Stimulated activated CD4-positive, alpha-beta T cell treated with anti-CD3 and anti-CD28 coated beads, Interleukin-2, amount 100 ng/mL, for 4 hours (primary cell): ENCODE data around the gene H2BW2.
"Not testable (repeated sequence)": the region's sequence is repeated elsewhere in the genome, so short reads cannot be mapped to it uniquely, and the experiment has no call there.

ENCODE experiments used
- DNase-seq: peaks from one replicate; pipeline ENCODE4 v3.0.0-alpha.2; 2020; ENCODE audit warnings: low read depth

H2BW2 gene

GRCh38 chrX:104039689-104040505 lies at the start of gene H2BW2:
H2BW2 (plus strand) TSS chrX:104039956; CDS start chrX:104039995, 39 bp downstream.
- no peak for DNase-seq

DNA sequence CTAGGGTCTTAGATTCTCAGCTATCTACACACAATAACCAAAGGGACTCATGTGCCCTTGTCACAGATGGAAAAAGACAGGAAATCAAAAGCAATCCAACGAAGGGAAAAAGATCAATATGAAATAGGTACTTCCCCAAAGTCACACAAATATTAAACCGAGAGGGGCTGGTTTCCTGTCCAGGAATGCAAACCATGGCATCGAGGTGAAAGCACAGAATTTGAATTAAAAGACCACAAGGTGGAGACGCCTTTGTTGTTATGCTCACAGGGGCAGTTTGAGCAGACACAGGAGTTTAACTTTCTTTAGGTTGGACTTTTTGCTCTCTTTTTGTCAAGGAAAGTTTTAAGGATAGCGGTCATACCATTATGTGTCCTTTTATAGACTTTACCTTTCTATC lies 40.5 kb upstream of the H2BW2 start:
- no peak for DNase-seq

DNA sequence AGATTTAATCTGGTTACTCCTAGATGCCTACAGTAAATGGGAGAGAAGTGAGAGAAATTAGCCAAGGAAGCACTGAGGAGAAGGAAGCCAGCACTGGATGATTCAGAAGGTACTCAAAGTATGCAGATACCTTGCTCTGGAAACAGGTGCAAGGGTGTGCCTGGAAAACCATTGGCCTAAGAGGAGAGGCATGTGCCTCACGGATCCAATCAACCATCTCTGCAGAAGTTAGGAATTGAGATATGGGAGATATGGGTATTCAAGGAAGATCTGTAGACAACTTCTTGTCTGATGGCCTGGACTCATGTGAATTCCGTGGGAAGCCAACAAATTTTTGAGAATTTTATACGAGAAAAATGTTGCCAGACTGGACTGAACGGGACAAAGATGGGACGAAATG lies 30.9 kb upstream of the H2BW2 start:
- no peak for DNase-seq

- DNase-seq, result no peak
Measured at GRCh38 chrX:104013158-104013557, 26.6 kb upstream of the H2BW2 start.

GRCh38 chrX:104013606-104014005 lies 26.1 kb upstream of the H2BW2 start, which contains the start of gene H2BW1:
H2BW1 (minus strand) TSS chrX:104013708; CDS start chrX:104013576, 132 bp downstream.
- DNase-seq, result no peak

- not testable (repeated sequence) for DNase-seq
Measured at GRCh38 chrX:104015576-104015975, 24.2 kb upstream of the H2BW2 start.

GRCh38 chrX:104018126-104018525 lies 21.6 kb upstream of the H2BW2 start:
- no peak for DNase-seq

GRCh38 chrX:104041003-104041402 lies 1.2 kb downstream of the H2BW2 start:
- no peak for DNase-seq

DNA sequence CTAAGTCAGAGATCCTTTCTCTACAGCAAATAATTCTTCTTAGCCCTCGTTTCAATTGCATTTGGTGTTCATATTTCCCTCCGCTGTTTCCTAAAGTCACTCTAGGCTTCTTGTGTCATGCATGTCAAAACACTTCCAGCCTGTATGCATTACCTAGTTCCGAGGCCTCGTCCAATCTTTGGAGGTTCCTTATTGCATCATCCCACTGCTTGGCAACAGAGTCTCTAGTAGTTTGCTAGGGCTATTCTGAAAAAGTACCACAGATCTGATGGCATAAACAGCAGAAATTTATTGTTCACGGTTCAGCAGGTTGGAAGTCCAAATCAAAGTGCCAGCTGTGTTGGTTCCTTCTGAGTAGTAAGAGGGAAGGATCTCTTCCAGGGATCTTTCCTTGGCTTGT lies 5.9 kb downstream of the H2BW2 start:
- no peak for DNase-seq

- no peak for DNase-seq
Measured at GRCh38 chrX:104047171-104047570, 7.4 kb downstream of the H2BW2 start.

GRCh38 chrX:104054956-104055355 lies 15.2 kb downstream of the H2BW2 start:
- DNase-seq, result not testable (repeated sequence)

DNA sequence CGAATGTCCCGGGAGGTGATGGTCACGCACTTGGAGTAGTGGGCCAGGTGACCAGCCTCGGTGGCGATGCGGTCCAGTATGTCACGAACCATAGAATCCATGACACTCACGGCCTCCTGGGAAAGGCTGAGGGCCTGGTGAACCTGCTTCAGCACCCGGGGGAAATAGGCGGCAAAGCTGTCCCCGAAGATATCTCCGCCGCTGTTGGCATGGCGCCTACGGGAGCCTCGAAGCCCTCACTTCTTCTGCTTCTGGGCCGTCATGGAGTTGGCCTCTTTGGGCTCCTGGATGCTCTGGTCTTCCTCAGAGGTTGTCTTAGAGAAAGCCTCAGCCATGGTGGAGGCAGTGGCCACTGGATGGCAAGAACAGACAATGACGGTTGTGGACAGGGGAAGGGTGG lies 22.9 kb downstream of the H2BW2 start:
- DNase-seq, result not testable (repeated sequence)

DNA sequence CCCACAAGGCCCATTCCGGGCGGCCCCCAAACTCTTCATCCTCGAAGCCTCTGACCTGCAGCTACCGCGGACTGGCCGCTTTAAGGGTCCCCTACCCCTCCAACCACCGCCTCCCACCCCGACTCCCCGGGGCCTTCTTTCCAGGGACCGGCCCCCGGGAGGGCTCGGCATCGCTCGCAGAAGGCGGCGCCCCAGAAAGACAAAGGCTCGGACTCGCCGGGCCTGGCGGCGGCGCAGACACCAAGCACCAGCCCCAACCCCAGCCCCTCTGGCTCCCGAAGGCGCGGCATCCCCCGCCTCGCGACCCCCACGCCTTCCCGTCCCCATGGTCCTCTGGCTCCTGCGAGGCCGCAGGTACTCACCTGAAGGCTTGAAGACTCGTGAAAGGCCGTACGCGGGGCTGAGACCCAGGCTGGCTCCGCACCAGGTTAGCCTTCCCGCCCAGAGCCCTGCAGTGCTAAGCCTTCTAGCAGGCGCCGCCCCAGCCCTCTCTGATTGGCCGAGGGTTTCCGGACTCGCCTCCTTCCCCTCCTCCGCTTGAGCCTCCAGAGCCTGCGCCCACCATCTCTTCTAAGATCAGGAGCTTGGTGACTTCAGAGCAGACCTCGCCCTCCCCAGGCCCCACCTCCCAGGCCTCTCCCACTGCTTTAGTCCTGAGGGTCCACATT lies 36.2 kb downstream of the H2BW2 start, which contains the start of gene TMSB15C:
Gene TMSB15C, minus strand, starts transcription at position 459 of the 668 bp plus-strand sequence.
- not testable (repeated sequence) for DNase-seq

DNA sequence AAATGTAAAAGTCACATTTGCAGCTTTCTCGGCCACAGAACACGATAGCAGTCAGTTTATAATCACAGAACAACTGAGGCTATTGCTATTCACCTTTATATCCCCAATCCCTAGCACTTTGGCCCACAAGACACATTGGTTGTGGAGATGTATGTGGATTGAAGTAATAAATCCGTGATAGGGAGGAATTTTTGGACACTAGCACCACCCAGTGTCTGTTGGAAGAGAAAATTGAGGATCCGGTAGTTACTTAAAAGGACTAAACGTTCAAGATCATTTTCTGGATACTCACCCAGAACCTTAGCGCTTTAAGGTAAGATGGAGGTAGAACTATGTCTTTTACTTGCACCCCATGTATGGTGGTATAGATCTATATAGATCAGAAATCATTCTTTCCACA lies 38.1 kb downstream of the H2BW2 start:
- not testable (repeated sequence) for DNase-seq

- DNase-seq, result no peak
Measured at GRCh38 chrX:104084063-104084462, 44.3 kb downstream of the H2BW2 start.

DNA sequence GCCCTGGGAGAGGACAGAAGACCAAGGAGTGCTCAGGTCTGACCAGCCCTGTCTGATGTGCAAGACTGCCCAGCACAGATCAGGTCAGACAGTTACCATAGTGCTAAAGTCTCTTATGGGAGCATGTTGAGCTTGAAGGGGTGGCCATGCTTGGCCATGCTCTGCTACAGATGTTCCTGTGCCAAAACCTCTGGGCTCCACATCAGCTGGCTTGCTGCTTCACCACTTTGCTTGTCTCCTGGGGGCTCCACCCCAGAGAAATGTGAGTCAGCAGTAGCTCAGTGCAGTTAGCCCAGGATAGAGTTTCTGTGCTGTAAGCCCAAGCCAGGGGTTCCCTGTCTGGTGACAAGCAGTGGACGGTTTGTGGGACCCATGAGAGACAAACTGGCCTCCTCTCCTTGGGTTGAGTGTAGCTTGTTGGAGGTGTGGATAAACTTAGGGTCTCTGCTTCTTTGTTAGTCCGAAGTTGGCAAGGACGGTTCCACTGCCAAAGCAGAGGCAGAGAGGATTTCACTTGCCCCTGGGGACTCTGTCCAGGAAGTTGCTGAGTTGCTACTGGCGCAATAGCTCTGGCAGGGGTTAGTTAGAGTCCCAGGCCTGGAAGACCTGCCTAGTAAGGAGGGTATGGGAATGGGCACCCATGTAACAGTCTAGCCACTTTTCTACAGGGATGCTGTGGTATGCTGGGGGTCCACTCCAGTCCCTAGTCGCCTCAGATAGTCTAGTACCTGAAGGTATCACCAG lies 45.0 kb downstream of the H2BW2 start:
- no peak for DNase-seq

- DNase-seq, result no peak
Measured at GRCh38 chrX:104085477-104085876, 45.7 kb downstream of the H2BW2 start.

- no peak for DNase-seq
Measured at GRCh38 chrX:104085919-104086318, 46.2 kb downstream of the H2BW2 start.
